Prostate gland (tissue), 2 donors: ENCODE results near the gene CNEP1R1.

ENCODE experiments used
- CTCF ChIP-seq, 4 experiments: fragments of 200-600 bp in 2 of 4; fragments of 450-650 bp in 2 of 4; sonication (generic) in 2 of 4; IDR thresholded peaks; 1 replicate in 3 of 4; 2 replicates in 1 of 4; pipeline ENCODE4 v1.5.1; 2016 to 2019; ENCODE audit warnings: antibody characterized with exemption in 4 of 4, mild to moderate bottlenecking in 2 of 4, moderate library complexity in 2 of 4
- POLR2A ChIP-seq: fragments of 450-650 bp; IDR thresholded peaks from one replicate; pipeline ENCODE4 v1.6.1; 2016; ENCODE audit warnings: antibody characterized with exemption, mild to moderate bottlenecking

GRCh38 chr16:50025537-50025931, 509 bp downstream of the CNEP1R1 start:
- TF ChIP-seq POLR2A (no peak), CTCF (IDR thresholded peaks at IDR 0.05) (no peak)
